Activated naive CD4-positive, alpha-beta T cell (primary cell): Measurements from ENCODE around the gene SIK3.
"Not testable (repeated sequence)": the region's sequence is repeated elsewhere in the genome, so short reads cannot be mapped to it uniquely, and the experiment has no call there.

ENCODE experiments used
- DNase-seq, 4 experiments: peaks; one replicate each; lab custom pipeline; 2025; lab: John Stamatoyannopoulos, UW

SIK3 gene

DNA sequence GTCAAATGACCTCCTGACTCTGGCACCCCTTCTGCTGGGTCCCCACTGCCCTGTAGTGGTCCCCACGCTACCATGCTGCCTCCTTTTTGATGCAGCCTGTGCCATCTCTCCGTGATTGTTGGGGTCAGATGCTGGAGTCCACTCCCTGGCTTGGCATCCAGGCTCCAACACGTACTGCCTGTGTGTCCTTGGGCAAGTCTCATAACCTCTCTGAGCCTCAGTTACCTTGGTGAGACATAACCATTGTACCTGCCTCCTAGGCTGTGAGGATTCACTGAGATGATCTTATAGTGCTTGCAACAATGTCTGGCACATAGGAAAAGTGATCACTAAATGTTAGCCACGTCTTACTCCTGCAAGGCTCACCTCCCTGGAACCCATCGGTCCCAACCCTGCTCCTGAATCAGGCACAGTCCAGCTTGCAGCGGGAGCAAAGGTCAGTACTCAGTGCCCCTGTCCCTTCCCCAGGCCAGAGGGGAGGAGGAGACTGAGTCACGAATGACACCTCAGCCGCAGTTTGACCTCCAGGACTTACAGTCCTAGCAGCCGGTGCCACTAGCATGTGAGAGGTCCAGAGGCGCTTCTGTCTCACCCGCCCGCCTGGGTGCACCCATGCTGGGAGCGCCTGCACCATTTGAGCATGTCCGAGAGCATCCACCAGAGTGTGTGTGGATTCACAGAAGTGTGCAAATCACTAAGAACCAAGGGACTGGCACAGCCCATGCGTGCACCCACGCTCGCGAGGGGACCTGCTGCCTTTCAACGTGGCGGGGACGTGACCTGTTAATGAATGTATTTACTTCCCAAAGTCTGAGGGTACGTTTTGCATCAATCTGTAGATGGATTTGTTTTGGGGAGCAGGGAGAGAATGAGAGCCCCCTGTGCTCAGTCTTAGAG lies 272.1 kb downstream of the SIK3 start:
- DNase-seq, result no peak

DNA sequence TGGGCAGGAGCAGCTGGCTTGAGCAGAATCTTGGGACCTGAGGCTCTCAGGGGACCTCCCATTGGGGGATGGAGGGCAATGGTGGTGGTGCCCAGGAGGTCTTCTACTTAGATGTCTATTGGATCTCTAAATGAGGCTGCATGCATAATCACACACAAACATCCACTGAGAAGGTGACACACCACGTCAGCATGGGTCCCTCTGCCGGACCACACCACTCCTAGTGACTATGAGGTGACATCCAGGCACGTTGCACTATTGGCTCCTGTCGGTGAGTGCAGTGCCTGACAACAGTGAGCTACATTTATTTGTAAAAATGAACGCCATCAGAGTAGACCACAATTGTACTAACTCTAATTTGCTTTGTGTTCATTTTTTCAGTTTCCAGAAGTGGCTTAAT lies 272.8 kb downstream of the SIK3 start:
- DNase-seq, result no peak

DNA sequence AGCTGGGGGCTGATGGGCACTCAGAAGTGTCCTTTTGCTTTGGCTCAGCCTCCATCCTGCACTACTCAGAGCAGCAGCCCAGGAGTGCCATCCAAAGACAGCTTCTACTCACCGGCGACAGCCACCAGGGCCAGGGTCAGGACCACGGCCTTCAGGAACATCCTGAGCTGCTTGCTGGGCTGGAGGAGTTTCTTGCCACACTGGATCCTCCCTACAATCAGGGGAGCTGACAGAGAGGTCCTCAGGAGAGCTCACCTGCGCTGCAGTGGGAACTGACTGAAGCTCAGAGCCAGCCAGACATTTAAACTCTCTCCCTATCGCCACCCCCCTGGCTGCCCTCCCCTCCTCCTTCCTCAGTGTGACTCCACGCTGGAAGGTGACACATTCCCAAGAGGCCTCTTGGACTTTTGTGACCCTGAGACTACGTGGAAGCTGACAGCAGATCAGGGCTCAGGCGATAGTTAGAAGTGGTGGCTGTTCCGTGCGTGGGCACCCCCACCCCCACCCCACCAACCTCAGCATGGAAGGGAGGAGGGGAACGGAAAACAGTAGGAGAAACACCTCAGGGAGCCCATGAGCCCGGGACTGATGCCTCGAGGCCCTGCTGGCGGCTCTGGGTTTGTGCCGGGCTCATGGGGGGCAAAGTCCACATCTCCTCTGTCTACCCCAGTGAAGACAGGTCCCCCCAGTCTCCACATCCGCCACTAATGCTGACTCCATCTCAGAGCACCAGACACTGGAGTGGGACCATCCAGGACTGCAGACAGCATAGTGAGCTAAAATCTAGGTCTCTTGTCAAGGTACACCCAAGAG lies 275.0 kb downstream of the SIK3 start, which contains the start of gene APOA4:
Gene APOA4, minus strand, starts transcription at position 274 of the 813 bp plus-strand sequence. Its CDS starts 113 bp downstream, at position 161.
- no peak for DNase-seq

DNA sequence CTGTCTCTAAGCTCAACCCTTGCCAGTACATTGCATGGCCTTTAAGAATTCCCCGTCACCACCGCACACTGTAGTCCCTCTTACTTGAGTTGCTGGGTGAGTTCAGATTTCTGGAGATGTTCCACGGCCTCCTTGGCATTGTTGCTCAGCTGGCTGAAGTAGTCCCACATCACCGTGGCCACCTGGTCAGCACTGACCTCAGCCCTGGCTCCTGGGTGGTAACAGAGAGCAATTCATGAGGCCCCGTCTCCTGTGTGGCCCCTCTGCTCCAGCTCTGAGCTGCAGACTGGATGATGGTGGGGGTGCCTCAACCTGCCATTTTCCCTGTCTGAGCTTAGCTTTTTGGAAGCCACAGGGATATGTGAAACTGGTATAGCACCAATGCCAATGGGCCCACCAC lies 275.7 kb downstream of the SIK3 start:
- DNase-seq, result no peak

DNA sequence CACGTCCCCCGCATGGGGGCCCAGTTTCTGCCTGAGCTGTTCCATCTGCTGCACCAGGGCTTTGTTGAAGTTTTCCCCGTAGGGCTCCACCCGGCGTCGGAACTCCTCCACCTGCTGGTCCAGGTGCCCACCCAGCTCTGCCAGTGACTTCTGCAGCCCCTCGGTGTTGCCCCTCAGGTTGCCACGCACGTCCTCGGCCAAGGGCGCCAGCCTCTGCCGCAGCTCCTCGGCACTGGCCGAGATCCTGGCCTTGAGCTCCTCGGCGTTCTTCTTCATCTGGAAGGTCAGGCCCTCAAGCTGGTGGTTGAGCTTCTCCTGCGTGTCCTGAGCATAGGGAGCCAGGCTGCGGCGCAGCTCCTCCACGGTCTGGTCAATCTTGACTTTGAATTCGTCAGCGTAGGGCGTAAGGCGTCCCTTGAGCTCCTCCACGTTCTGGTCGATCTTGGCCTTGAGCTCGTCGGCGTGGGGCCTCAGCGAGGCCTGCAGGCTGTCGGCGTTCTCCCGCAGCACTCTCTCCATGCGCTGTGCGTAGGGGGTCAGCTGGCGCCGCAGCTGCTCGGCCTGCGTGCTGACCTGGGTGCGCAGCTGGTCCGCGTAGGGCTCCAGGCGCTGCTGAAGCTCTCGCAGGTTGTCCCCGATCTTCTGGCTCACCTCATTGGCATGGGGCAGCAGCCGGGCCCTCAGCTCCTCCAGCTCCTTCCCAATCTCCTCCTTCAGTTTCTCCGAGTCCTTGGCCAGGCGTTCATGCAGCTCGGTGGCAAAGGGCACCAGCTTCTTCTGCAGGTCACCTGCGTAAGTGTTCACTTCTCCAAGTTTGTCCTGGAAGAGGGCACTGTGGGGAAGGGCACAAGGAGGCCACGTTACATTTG lies 276.9 kb downstream of the SIK3 start:
- DNase-seq, result no peak

DNA sequence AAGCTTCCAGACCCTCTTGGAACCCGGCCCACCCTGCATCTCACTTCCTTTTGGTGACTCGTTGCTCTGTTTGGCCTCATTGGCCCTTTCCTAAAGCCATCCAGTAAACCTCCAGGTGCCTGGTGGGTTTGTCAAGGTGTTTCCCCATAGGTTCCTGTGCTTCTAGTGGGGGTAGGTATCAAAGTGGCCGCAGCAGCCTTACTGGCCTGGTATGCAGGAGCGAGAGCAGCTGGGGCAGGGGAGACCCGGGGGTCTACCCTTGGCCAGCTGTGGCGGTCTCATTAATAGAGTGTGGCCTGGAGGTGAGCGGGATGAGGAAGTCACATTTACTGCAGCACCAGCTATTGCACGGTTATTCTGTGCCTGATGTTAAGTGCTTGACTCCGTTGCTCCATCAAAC lies 279.2 kb downstream of the SIK3 start:
- DNase-seq, result no peak

DNA sequence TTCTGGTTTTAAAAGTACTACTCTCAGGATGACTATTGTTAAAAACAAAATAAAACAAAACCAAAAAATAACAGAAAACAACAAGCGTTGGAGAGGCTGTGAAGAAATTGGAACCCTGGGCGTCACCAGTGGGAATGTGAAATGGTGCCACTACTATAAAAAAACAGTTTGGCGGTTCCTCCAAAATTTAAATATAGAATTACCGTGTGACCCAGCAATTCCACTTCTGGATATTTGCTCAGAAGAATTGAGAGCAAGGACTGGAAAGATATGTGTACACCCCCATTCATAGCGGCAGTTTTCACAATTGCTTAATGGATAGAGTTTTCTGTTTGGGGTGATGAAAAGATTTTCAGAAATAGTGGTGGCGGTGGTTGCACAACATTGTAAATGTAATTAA lies 283.7 kb downstream of the SIK3 start:
- DNase-seq, result no peak

DNA sequence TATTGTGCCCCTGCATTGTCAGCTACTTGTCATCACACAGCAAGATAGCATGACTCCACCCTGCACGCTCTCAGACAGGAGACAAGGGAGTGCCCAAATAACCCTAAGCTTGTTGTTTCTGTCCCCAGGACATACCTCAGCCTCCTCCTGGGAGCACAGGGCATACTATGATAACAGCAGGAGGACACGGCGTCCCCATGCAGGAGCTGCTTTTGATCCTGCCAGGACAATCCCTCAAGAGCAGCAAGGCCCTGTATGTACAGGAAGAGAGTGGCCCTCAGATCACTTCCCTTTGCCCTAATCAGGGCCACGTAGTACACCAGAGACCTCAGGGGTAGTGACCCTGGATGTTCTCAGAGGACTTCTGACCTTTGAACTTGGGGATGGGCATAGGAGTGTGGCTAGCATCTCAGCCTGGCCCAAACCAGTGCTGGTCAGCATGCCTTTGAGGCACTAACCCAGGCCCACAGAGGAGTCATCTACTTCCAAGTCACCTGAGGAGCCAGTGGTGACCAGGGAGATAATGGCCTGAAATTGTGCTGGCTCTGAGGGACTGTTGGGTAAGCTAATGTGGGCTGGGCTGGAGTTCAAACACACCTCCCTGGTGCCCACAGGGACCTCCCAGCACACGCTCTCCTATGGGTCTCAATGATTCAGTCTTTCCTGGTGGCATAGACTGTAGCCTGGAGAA lies 284.3 kb downstream of the SIK3 start:
- no peak for DNase-seq

DNA sequence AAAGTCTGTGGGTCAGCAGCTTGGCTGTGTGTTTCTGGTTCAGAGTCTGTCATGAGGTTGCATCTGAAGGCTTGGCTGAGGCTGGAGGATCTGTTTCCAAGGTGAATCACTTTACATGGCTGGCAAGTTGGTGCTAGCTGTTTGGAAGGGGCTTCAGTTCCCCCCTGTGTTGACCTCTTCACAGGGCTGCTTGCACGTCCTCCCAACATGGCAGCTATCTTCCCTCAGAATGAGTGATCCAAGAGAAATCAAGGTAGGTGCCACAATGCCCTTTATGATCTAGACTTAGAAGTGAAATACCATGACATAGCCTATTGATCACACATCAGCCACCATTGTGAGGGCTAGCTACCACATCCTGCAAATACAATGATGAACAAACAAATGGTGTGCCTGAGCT lies 285.1 kb downstream of the SIK3 start:
- no peak for DNase-seq

DNA sequence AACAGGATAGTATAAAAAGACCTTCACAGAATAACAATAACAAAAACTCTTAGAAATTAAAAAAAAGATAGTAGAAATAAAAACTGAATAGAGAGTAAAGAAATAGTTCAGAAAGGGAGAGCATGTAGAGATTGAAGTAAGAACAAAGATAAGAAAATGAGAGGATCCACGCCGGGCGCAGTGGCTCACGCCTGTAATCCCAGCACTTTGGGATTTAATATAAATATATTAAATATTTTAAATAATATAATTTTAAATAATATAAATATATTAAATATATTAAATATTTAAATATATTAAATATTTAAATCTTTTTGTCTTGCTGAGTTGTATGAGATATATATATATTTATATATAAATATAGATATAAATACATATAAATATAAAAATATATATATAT lies 286.1 kb downstream of the SIK3 start:
- DNase-seq, result no peak

DNA sequence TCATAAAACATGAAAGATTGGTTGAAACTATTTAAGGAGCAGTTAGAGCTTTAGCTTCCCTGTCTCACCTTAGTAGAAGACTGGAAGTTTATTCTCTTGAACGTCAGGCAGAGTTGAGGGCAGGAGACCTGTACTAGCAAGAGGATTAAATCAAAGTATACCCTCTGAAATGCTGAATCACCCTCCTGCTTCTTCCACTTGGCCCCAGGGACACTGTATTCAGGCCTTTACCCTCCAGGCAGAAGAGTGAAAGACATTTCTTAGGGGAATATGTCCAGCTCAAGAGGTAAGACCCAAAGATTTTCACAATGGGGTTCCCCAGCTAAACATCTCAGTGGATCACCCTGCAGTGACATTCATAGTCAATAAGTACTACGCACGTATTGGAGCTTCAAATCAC lies 287.0 kb downstream of the SIK3 start:
- no peak for DNase-seq

DNA sequence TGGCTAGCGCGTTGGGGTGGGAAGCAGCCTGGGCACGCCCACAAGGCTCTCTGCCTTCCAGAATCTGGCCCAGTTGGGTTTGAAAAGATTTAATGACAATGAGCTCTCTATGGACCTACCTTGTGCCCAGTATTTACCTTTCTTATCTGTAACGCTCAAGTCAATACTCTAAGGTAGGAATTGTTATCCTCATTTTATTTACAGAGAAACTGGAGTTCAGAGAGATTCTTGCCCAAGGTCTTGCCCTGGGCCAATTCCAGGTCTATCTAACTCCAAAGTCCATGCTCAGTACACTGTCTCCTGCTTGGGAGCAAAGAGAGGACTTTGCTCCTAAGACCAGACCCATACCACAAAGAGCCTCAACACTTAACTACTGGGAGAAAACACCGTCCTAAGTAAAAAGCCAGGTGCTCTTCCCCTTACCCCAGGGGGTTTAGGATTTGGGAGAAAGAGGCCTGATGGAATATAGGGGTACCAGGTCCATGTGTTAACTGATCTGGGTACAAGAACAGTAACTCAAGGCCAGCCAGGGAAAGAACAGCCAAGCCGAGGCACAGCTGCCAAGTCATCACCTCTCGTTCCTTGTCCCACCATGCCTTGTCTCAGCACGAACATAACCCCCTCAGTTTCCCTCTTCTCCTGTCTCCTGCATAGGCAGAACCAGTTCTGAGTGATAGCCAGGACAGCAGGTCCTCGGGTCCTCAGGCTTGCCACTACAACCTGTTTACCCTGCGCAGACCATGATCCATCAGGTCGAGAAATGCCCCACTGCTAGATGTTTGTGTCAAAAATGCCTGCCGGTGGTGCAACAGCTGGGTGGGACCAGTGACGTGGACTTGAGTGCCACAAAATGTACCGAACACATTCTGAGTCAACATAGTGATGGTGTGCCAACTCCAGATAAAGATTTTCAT lies 289.7 kb downstream of the SIK3 start:
- no peak for DNase-seq

DNA sequence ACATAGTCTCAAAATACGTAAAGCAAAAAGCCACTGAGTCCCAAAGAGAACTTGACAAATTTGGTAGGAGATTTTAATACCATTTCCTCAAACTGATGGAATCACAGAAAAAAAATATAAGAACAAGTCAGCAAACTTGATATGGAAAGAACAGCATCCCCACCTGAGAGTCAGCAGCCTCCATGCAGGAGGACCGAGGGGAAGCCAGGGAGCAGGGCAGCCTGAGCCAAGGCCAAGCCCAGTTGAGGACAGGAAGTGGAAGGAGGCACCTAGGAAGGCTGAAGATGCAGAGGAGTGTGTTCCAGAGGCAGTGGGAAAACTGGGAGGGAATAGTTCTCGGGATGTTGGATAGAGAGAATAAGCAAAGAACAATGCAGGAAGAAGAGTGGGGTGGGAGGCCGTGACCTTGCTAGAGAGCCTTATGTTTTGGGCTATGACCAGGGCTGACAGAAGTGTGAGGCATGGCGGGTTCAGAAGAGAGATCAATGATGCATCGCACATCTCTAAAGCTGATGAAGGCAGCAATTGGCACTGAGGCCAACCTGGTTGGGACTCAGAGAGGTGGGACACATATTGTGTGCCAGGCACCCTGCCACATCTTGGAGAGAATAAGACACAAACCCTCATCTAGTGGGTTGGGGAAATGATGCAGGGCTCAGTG lies 290.5 kb downstream of the SIK3 start:
- DNase-seq, result no peak

DNA sequence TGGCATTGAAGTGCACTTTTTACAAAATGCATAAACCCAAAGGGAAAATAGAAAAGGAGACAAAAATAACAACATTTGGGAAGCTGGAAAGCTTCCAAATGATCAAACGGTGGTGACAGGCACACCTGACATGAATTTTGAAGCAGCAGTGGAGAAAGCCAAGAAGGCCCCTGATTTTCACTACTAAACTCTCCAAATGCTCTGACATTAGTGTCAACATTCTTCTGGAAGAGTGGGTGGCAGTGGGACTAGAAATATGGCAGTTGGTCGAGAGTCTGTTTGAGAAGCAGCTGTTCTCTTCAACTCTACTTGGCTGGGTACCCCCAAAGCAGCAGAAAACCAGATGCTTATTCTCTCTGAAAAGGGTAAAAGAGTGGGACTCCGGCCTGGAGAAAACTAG lies 294.2 kb downstream of the SIK3 start:
- DNase-seq, result no peak

DNA sequence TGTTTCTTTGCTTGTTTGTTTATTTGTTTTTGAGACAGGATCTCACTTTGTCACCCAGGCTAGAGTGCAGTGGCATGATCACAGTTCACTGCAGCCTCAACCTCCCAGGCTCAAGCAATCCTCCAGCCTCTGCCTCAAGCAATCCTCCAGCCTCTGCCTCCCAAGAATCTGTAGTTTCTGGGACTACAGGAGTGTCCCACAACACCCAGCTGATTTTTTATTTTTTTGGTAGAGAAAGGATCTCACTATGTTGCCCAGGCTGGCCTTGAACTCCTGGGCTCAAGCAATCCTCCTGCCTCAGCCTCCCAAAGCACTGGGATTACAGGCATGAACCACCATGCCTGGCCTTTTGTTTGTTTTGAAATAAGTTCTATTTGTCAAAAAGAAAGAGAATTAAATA lies 296.6 kb downstream of the SIK3 start:
- not testable (repeated sequence) for DNase-seq

DNA sequence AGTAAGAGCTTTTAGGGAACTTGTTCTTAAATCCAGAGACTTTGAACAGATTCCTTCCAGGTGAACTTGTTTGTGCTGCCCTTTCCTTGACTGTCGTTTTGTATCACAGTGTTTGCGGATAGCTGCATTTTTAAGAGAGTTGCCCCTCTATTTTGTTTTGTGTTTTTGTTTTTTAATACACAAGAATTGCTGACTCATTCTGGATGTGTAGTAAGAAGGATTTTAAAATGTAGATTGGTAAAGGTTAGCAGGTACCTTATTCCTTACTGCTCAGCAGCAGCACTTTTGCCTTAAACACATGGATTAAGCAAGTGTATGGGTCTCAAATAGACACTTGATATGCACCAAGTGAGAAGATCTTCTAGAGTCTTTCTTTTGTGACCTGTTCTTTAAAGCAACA lies 297.6 kb downstream of the SIK3 start:
- no peak for DNase-seq

DNA sequence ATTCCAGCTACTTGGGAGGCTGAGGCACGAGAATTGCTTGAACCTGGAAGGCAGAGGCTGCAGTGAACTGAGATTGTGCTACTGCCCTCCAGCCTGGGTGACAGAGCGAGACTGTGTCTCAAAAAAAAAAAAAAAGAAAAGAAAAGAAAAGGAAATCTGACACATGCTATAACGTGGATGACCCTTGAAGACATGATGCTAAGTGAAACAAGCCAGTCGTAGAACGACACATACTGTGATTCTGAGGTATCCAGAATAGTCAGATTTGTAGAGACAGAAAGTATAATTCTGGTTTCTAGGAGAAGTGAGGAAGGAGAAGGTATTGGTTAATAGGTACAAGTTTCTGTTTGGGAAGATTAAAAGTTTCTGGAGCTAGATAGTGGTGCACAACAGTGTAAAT lies 299.9 kb downstream of the SIK3 start:
- DNase-seq, result no peak

DNA sequence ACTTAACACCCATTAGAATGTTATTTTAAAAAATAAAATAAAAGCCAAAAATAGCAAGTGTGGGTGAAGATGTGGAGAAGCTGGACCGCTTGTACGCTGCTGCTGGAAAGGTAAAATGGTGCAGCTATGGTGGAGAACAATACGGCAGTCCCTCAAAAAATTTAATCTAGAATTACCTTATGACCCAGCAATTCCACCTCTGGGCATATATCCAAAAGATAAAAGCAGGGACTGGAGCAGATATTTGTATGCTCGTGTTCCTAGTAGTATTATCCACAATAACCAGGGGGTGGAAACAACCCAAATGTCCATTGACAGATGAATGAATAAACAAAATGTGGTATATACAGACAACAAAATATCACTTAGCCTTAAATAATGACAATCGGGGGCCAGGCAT lies 300.4 kb downstream of the SIK3 start:
- DNase-seq, result no peak

DNA sequence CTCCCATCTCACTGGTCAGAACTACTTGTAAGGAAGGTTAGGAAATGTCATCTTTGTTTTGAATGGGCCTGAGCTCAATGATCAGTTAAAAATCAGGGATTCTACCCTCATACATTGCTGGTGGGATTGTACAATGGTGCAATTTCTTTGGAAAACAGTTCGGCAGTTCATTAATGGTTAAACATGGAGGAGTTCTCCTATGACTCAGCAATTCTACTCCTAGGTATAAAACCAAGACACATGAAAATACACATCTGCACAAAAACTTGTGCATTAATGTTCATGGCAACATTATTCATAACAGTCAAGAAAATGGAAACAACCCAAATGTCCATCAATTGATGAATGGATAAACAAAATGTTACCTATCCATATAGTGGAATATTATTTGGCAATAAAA lies 301.7 kb downstream of the SIK3 start:
- DNase-seq, result no peak

DNA sequence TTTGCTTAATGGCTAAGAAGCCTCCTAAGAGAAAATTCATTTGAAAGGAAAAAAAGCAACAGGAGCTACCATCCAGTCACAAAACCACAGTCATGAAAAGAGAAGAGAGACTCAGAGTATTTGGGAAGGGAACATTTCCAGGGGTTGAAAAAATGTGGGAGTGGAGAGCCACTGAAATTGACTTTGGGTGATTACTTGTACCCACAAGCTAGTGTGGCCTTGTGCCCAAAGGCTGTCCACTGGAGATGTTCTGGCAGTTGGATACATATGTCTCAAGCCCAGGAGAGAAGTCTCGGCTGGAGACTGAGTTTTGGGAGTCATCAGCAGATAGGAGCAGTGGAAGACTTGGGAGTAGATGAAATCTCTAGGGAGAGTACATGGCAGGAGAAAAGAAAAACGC lies 303.4 kb downstream of the SIK3 start:
- DNase-seq, result no peak
